HAP-1 (cell line): ENCODE results near the gene SLC4A2.

Experiments used
- DNase-seq, 2 experiments: peaks; one replicate each; pipeline ENCODE4 v3.0.0-alpha.2; 2016 to 2020; ENCODE audit warnings: low spot score in 2 of 2
- H3K27me3 ChIP-seq: fragments of 250-450 bp; sonication (Bioruptor Pico); 2 replicates; pipeline ENCODE4 v1.5.1; 2020; ENCODE audit warnings: low read depth, mild to moderate bottlenecking, moderate library complexity
- H3K36me3 ChIP-seq: fragments of 250-450 bp; sonication (Bioruptor Pico); replicated peaks from 2 replicates; pipeline ENCODE4 v1.5.1; 2020; ENCODE audit warnings: mild to moderate bottlenecking
- H3K4me1 ChIP-seq: fragments of 250-450 bp; sonication (Bioruptor Pico); 2 replicates; pipeline ENCODE4 v1.5.1; 2020; ENCODE audit warnings: mild to moderate bottlenecking
- H3K4me3 ChIP-seq: fragments of 250-450 bp; sonication (Bioruptor Pico); 2 replicates; pipeline ENCODE4 v1.5.1; 2020; ENCODE audit warnings: mild to moderate bottlenecking, moderate library complexity
- H3K9me3 ChIP-seq: fragments of 250-450 bp; sonication (Bioruptor Pico); 2 replicates; pipeline ENCODE4 v1.5.1; 2020; ENCODE audit warnings: mild to moderate bottlenecking, moderate library complexity
- in situ Hi-C: fragments of 300-500 bp; cut with MboI; formaldehyde crosslinking; loops from 3 replicates; pipeline ENCODE4 v1.14.3; 2020; ENCODE audit warnings: low sequenced_read_pairs, inconsistent platforms, mixed read lengths

The SLC4A2 gene

GRCh38 chr7:151081170-151082101 is 22.0 kb downstream of the SLC4A2 start:
- Histone ChIP-seq H3K4me1 (peaks cover 31% of the 10 kb centered on the region), H3K9me3 (no peaks in the 10 kb centered on the region), H3K27me3 (no peaks in the 10 kb centered on the region), H3K4me3 (peak overlapping the region; percentile 98), H3K36me3 (peaks cover 31% of the 10 kb centered on the region)
- in situ Hi-C loops = no loop called here
- peak in 1 of 2 experiments; percentile 64 for DNase-seq

- Histone ChIP-seq H3K27me3 (no peaks in the 10 kb centered on the region), H3K36me3 (peaks cover 21% of the 10 kb centered on the region), H3K4me3 (peak overlapping the region; percentile 98), H3K9me3 (no peaks in the 10 kb centered on the region), H3K4me1 (peaks cover 31% of the 10 kb centered on the region)
- in situ Hi-C loops = no loop called here
- DNase-seq = no peak
Measured at GRCh38 chr7:151082141-151083070, 23.0 kb downstream of the SLC4A2 start.

GRCh38 chr7:151083071-151083823 is 23.9 kb downstream of the SLC4A2 start, which contains the start of gene TMUB1:
TMUB1 (minus strand) TSS chr7:151083493; CDS start chr7:151082563, 930 bp downstream.
- Histone ChIP-seq H3K27me3 (no peaks in the 10 kb centered on the region), H3K4me3 (peak within 1 kb of the TSS; percentile 98), H3K4me1 (peaks cover 34% of the 10 kb centered on the region), H3K36me3 (peaks cover 25% of the 10 kb centered on the region), H3K9me3 (no peaks in the 10 kb centered on the region)
- peak; percentile 66 to 89 for DNase-seq
- in situ Hi-C loops = no loop called here

GRCh38 chr7:151083824-151084160 is 24.4 kb downstream of the SLC4A2 start:
- H3K4me1 ChIP-seq = peaks cover 39% of the 10 kb centered on the region
- H3K36me3 ChIP-seq = peaks cover 23% of the 10 kb centered on the region
- DNase-seq = no peak
- H3K27me3 ChIP-seq = no peaks in the 10 kb centered on the region
- in situ Hi-C loops = no loop called here
- H3K9me3 ChIP-seq = no peaks in the 10 kb centered on the region
- peak overlapping the region; percentile 98 for H3K4me3 ChIP-seq

GRCh38 chr7:151085329-151085690 is 25.9 kb downstream of the SLC4A2 start:
- DNase-seq = no peak
- Histone ChIP-seq H3K27me3 (no peaks in the 10 kb centered on the region), H3K4me1 (peaks cover 36% of the 10 kb centered on the region), H3K36me3 (peaks cover 19% of the 10 kb centered on the region), H3K4me3 (peak overlapping the region; percentile 36), H3K9me3 (no peaks in the 10 kb centered on the region)
- in situ Hi-C loops = no loop called here

- no peaks in the 10 kb centered on the region for H3K9me3 ChIP-seq
- H3K4me1 ChIP-seq = peaks cover 36% of the 10 kb centered on the region
- in situ Hi-C loops = no loop called here
- peaks cover 19% of the 10 kb centered on the region for H3K36me3 ChIP-seq
- peak; percentile 79 to 94 for DNase-seq
- no peaks in the 10 kb centered on the region for H3K27me3 ChIP-seq
- peak within 1 kb of the TSS; percentile 85 for H3K4me3 ChIP-seq
Measured at GRCh38 chr7:151085691-151086620, 26.6 kb downstream of the SLC4A2 start, which contains the start of gene AGAP3. AGAP3 (plus strand) TSS chr7:151086475; CDS start chr7:151086742, 267 bp downstream.

- Histone ChIP-seq H3K27me3 (no peaks in the 10 kb centered on the region), H3K36me3 (peaks cover 19% of the 10 kb centered on the region), H3K4me3 (peak overlapping the region; percentile 85), H3K4me1 (peaks cover 29% of the 10 kb centered on the region), H3K9me3 (no peaks in the 10 kb centered on the region)
- DNase-seq = peak in 1 of 2 experiments; percentile 40
- in situ Hi-C loops = no loop called here
Measured at GRCh38 chr7:151086802-151087244, 27.4 kb downstream of the SLC4A2 start.

GRCh38 chr7:151087245-151088018 is 28.0 kb downstream of the SLC4A2 start:
- in situ Hi-C loops = no loop called here
- Histone ChIP-seq H3K4me1 (peaks cover 23% of the 10 kb centered on the region), H3K27me3 (no peaks in the 10 kb centered on the region), H3K36me3 (peaks cover 22% of the 10 kb centered on the region), H3K4me3 (peak overlapping the region; percentile 85), H3K9me3 (no peaks in the 10 kb centered on the region)
- DNase-seq = peak in 1 of 2 experiments; percentile 52

GRCh38 chr7:151088019-151088855 is 28.8 kb downstream of the SLC4A2 start:
- DNase-seq = no peak
- in situ Hi-C loops = no loop called here
- H3K4me3 ChIP-seq = peak overlapping the region; percentile 85
- no peaks in the 10 kb centered on the region for H3K9me3 ChIP-seq
- H3K4me1 ChIP-seq = peaks cover 21% of the 10 kb centered on the region
- no peaks in the 10 kb centered on the region for H3K27me3 ChIP-seq
- H3K36me3 ChIP-seq = peaks cover 27% of the 10 kb centered on the region

GRCh38 chr7:151088856-151089699 is 29.7 kb downstream of the SLC4A2 start:
- peaks cover 21% of the 10 kb centered on the region for H3K4me1 ChIP-seq
- H3K4me3 ChIP-seq = peak overlapping the region; percentile 85
- no peaks in the 10 kb centered on the region for H3K9me3 ChIP-seq
- in situ Hi-C loops = no loop called here
- DNase-seq = peak; percentile 56 to 86
- no peaks in the 10 kb centered on the region for H3K27me3 ChIP-seq
- H3K36me3 ChIP-seq = peaks cover 34% of the 10 kb centered on the region
